ENCODE measurements around the gene RCBTB2.

DNA sequence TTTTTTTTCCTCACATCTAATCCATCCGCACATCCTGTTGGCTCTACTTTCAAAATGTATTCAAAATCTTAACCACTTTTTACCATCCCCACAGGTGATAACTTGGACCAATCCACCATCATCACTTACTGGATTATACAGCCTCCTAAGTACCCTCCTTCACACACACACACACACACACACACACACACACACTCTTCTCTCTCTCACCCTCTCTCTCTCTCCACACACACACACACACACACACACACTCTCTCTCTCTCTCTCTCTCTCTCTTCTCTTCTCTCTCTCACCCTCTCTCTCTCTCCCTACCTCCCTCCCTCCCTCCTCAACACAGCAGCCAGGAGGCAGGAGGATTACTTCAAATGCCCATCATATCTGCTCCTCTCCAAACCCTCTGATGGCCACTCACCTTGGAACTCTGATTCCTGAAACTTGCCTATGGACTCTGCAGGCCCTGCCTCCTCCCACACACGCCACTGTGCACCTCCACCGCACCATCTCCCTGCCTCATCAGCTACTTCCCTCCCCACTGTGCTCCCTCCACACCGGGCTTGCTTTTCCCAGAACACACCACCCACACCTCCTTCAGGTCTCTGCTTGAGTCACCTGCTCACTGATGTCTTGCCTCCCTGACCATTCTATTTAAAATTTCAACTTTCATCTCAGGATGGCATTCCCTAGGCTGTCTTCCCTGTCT, 39.7 kb downstream of the RCBTB2 start:
- no peak for TF ChIP-seq EZH2 (IDR thresholded peaks at IDR 0.05; ENCODE audit: insufficient read depth, poor library complexity, severe bottlenecking)
- TF ChIP-seq EZH2phosphoT487 (IDR thresholded peaks at IDR 0.05; ENCODE audit: insufficient read depth, low read depth), result no peak

Data from GM23248 (cell line).